Activated gamma-delta T cell (primary cell): ENCODE data around the gene FAM120A.
"Not testable (repeated sequence)": the region's sequence is repeated elsewhere in the genome, so short reads cannot be mapped to it uniquely, and the experiment has no call there.

Experiments
- DNase-seq: peaks from one replicate; lab custom pipeline; 2025; lab: John Stamatoyannopoulos, UW

FAM120A gene

DNA sequence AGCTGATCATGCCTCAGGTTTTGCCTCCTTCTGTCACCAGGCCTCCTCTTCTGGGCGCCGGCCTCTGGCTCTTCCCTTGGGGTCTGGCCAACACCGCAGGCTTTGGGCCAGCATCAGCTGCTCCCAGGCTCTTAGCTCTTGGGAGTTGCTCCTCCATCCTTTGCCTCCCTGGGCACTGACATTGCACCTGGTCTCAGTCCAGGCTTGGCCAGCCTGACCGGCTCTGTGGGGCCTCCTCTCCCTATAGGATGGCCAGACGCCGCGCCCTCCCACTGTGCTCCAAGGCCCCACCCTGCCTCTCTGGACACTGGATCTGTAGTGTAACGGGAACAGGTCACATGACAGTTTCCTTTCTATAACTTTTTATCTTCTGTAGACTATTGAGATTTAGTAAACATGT is 59.7 kb downstream of the FAM120A start:
- DNase-seq = not testable (repeated sequence)

DNA sequence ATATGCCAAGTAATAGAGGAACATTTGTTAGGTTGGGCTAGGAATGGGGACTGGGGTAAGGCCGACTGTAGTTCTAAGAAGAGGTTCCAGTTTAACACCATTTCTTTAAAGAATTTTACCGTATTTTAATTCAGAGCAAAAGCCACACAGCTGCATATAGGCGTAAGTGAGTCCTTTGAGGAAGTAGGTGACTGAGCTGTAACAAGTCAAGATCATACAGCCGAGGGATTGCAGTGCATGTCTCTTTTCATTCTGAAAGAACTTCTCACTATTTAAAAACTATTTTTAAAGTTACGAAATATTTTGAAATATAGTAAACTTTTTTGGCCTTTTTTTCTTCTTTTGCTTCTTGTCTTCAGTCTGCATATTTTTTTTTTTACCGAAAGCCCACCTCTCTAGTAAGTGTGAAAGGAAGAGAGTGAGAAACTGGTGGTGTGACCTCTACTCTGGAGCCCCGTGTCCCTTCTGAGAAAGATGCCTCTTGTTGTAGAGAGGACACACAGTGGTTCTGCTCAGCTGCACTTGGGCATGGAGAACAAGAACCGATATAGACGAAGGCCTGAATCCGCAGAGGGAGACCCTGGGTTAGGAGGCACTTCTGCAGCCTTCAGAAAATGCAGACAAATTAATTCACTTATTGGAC is 60.8 kb downstream of the FAM120A start:
- not testable (repeated sequence) for DNase-seq

DNA sequence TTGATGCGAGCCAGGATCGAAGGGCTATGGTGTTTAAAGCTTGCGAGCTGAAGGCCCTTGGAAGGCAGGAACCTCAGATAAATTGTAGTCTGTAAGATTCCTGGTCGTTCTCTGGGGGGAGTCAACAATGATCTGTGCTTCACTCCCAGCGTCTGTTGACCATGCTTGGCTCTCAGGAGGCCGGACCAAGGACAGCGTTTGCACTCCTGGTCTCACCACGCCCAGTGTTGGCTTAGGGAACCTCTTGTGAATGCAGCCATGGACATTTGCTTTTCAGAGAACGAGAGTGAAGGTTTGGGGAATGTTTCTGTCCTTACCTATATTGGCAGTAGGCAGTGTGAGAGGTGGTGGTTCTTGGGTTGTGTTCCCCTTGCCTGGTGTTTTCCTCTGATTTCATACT is 62.1 kb downstream of the FAM120A start:
- no peak for DNase-seq

DNA sequence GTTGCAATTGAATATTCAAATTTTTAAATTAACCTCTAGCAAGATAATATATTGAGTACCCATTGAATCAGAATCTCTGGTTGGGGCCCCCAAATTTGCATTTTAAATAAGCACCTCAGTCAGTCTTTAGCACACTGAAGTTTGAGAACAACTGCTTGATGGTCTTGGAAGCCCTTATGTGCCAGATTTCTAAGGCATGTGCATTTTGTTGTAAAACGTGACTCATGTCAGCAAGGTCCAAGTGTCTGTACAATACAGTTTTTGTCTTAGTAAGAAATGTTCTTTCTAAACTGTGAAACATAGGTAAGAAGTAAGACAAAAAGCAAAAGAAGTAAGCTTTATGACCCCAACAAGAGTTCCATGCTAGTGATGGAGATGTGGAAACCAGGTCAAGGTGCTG is 65.8 kb downstream of the FAM120A start:
- DNase-seq = no peak

DNA sequence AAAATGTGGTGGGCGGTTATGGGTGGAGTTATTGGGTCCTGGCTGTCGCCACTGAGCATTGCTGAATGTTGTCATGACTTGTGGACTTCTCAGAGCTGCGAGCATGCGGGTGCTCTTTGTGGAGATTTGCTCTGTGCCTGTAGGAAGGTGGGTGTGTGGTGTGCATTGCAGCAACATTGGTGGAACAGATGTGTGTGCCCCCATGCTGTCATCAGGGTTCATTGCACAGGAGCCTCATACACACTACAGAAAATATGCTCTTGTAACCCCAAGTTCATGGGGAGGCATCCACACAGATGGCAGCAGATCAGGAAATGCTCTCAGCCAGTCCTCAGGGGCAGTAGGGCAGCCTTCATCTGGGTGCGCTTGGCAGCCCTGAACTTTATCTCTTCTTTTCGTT is 69.0 kb downstream of the FAM120A start:
- DNase-seq = no peak

DNA sequence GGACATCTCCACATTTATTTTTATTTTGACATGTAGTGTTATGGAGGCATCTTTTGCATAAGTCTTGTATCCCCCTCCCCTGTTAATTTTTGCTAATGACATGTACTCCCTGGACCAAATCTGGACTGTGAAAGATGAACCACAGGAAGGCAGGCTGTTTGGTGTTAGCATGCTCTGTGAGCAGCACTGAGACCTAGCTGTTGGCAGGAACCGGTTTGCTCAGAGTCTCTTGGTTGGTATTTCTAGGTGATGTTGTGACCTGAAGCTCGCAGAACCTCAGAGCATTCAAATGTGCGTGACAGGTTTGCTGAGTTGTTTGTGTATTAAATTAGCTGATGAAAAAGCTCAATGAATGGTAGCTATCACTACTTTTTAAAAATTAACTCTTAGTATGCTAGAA is 71.3 kb downstream of the FAM120A start:
- DNase-seq = no peak

DNA sequence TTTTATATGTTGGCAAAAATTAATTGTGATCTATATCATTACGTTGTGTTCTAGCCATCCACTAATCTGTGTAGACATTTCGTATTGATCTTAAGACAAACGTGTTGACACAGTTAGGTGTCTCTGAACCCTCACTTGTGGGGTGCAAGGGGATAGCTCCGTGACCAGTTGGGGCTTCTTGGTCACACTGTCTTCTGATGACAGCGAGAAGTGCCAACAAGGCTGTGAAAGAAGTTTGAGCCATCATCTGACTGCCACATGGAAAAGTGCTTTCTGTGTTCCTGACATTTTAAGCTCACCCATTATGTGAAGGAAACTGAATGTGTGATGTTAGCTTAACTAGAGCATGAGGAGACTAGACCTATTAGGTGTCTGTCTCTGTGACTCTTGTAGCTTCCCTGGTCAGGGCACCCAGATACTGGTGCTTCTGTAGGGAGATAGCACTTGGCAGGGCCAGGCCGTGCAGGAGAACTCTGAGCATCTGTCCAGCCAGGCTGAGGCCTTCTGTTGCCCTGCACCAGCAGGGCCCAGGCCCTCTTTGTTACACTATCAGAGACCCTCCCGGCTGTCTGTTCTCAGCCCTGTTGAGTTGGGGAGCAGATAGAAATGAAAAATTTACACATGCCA is 72.1 kb downstream of the FAM120A start:
- no peak for DNase-seq

DNA sequence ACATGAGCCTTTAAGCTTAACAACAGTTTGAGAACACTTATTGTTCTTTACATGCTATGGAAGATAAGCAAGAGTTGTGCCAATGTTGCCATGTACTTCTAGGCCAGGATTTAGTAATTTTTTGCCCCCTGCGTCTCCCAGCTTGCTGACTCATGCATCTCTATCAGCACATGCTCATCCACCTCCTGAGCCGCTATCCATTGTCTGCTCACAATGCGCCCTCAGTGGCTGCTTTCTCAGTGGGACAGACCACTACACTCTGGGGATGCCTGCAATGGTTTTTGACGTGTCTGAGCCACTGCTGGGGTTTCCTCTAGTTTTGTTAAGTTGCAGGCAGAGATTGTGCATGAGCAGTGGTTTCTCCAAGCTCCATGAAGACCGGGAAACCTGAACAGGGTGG is 74.0 kb downstream of the FAM120A start:
- DNase-seq = no peak

DNA sequence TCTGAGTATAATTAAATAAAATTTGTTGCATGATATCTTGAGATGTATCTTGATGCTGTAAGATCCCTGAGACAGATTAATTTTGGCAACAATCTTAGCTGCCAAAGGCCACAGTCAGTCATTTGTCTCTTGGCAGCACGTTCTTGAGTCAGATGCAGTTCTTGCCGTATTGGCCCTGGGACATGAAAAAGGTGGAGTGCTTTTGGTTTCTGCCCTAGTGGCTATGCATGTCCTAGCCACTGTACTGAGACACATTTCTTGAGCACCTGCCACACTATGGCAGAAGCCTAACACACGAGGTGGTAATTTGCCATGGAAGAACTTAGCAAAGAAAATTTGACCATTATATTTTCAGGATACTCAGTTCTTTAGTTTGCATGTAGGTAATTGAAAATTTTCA is 79.9 kb downstream of the FAM120A start:
- DNase-seq = no peak

DNA sequence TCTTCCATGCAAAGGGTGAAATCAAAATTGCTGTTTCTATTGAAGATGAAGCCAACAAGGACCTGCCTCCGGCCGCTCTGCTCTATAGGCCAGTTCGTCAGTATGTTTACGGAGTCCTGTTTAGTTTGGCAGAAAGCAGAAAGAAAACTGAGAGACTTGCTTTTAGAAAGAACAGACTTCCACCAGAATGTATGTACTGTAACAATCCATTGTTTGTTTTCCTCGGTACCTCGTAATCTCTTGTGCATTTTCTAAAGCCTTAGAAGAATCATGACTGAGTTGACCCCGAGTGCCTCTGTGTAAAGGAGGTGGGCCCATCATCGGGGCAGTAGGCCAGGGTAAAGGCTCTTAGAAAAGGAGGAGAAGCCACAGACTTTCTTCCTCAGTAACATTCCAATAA is 80.7 kb downstream of the FAM120A start:
- DNase-seq = no peak

DNA sequence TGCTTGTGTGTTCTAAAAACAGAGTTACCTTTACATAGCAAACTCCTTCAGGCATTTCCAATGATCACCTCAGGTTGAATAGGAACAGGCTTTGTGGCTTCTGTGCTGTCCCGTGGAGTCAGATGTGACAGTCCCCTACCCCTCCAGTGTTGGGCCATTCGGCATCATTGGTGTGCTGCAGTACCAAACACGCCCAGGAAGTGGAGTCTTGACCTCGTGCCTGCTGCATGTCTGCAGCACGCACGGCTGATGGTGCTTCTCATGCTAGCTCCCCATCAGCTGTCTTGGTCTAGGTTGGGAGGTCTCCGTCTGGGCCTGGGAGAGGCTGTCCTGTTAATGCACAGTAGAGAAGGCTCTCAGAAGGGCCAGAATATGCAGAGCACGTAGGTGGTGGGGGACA is 82.4 kb downstream of the FAM120A start:
- DNase-seq = no peak

DNA sequence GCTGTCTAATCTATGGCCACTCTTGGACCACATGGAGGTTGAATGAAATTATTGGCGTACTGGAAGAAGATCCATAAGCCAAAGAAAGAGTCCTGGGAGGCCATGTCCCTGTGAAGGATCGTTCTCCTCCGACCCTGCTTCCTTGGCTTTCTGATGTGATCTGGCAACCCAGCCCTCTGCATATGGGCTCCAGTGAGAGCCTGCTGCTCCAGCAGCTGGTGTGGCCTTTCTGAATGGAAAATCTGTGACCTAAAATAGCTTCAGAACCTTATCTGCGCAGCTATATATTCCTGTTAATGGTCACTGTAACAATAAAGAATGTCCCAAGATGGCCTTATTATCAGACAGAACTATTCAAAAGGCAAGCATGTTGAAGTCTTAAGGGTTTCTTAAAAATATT is 84.7 kb downstream of the FAM120A start:
- no peak for DNase-seq

DNA sequence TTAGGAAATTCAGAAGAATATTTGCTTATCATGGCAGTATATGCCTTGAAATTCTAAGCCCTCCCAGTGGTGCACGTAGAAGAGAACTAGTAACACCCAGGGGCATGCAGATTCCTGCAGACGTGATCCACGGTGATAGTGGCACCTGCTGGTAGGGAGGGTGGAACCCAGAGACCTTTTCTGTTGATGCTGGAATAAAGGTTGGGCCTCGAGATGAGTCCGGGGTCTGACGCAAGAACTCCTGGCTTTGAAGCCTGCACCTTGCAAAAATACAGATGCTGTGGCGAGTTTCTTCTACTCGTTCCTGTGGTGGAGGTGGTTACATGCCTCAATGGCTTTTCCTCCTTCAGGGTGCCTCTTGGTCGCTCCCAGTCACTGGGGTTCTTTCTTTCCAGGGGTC is 85.4 kb downstream of the FAM120A start:
- no peak for DNase-seq

DNA sequence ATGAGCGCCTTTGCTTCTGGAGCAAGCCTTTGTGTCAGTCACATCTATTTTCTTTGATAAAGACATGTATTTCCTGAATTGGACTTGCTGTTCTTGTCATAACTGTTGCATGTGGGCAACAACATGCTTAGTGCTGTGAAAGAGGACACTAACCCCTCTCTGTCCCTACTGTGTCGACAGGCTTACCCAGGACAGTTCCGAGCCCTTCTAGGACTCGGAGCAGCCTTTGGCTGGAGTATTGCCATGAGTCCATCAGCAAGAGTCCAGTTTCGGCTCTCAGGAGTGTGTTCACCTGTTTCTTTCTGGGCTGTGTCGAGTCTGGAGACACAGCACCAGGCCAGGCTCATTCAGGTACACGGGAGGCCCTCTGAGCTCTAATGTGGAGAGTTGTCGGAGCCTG is 88.8 kb downstream of the FAM120A start:
- no peak for DNase-seq

DNA sequence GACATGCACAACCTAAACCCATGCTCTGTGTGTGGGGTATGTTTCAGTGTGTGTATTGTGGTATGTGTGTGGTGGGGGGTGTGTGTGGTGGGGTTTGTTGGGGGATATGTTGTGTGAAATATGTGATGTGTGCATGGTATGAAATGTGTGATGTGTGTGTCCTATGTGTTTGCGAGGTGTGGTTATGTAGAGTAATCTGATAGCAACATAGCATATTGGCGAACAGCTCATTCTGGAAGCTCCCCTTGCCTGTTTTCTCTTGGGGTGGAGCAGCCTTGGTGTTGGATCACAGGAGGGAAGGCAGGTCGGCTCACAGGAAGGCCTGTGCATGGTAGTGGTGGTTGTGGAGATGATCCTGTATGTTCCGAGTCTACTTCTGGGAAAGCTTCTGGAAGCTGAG is 89.5 kb downstream of the FAM120A start:
- DNase-seq = no peak

DNA sequence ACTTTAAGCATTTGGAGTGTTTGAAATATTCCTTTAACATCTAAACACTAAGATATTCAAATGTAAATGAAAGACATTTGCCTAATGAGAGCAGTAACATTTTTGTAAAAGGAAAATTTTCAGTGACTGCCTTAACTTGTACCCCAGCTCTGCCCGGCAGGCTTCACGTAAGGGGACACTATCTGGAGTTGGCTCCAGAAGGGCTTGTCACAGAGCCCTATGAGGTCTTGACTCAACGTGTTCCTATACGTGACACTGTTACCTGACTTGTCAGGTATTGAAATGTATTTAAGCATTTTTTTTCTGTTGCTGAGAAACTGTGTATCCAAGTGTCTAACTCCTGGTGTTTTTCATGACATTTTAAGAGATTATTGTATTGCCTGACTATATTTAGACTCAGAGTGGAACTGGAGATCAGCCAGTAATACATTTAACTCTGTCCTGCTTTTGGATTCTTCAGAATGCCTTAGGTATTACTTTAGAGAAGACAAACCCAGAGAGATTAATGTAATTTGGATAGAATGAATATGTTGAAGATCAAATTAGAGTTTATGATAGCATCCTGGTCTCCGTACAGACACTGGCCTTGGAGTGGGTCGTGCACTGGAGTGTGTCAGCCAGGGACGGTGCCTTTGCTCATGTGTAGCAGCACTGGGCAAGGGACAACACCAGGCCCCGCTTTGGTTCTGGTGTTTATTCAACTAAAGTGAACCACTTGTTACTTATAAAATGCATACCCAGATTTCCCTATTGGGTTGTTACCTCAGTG is 90.3 kb downstream of the FAM120A start:
- DNase-seq = no peak

DNA sequence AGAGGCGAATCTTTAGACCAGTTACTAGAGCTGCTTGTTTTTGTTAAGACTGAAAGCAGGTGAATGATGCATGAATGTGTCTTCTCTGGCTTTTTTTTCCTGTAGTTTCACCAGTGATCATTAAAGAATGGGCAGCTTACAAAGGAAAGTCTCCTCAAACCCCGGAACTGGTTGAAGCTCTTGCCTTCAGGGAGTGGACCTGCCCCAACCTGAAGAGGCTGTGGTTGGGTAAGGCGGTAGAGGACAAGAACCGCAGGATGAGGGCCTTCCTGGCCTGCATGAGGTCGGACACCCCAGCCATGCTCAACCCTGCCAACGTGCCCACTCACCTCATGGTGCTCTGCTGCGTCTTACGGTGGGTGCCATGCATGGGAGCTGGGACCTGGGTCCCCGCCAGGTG is 91.6 kb downstream of the FAM120A start:
- DNase-seq = no peak

DNA sequence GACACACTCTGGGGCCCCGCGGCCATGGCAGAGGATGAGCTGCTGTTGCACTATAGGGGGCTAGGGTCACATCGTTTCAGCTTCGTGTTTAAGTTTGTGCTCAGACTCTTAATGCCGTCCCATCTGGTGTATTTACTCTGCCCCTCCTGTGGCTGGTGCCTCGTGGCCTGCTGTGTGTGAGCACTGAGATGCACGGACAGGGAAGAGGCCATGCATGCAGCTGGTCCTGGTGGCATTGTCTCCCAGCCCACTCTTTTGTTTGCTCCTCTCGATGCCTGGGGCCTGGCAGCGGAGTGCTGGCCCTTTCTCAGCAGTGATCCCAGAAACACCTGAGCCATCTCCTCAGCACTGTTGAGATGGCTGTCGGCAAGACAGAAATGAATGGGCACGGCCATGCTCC is 94.9 kb downstream of the FAM120A start:
- DNase-seq = no peak

DNA sequence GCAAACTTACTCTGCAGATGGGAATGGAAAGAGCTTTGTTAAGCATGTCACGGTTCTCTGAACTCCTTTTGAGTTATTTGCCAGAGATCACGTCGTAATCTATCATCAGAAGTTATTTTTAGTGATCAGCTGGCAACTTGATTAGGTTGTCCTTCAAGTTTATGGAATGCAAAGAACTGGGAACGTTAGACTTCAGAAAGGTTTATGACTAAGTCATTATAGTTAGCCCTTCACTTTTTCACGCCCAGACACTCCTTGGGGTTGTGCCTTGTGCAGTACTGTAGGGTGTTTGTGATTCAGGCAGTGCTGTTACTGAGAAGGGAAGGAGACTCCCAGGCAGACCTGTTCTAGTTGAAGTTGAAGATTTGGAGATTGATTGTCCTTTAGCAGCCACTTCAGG is 98.1 kb downstream of the FAM120A start:
- no peak for DNase-seq

DNA sequence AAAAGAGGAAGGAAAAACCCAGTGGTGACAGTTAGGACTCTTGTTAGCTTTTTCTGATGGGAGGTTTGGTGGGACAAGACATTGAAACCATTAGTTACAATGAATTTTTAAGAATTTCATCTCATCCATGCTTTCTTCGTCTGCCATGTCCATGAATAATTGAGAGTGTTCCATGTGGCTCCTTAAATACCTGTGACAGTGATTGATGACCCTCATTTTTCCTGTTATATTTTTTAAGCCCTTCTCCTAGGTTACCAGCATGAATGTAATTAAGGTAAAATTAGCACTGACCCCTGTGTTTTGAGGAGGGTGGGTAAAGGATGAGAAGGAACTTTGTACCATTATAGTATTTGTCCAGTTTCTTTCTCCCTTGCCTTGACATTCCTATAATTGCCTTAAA is 101.4 kb downstream of the FAM120A start:
- DNase-seq = no peak

DNA sequence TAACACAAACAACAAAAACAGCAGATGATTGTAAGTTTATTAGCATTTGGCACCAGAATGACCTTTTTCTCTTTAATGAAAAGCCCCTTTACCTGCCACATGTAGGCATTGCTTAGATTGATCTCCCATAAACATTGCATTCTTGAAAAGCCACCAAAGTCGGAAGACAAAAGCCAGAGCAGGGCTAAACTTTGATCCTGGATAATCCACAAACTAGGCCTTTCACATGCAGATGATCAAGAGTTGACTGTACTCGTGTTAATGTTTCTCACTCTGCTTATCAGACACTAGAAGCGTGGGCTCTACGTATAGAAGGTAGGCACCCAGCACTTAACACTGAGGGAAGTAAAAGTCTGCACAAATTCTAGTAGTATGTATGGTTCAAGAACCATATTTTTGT is 103.9 kb downstream of the FAM120A start:
- DNase-seq = no peak

DNA sequence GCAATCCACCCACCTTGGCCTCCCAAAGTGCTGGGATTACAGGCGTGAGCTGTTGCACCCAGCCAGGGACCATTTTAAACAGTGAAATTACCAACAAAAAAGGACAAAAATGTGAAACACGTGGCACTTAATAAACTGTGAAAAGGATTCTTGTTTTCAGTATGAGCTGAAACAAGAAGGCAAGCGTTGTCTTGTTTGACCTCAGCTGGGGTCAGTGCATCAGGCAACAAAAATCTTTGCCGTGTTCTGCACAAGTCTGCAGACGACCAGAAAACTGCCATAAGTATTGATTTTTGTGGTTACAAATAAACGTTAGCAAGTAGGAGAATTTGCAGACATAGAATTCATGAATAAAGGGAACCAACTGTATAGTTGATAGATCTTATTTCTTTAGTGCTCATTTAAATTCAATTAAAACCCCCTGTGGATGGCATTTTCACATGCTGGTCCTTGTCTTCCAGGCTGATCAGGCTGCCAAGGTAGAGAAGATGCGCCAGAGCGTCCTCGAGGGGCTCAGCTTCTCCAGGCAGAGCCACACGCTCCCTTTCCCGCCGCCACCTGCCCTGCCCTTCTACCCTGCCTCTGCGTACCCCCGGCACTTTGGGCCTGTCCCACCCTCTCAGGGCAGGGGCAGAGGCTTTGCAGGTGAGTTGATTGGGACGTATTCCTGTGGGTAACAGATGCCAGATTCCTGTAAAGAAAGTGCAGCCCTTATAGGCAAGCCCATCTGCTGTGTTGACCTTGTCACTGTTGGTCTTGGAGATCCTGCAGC is 106.1 kb downstream of the FAM120A start:
- DNase-seq = no peak

DNA sequence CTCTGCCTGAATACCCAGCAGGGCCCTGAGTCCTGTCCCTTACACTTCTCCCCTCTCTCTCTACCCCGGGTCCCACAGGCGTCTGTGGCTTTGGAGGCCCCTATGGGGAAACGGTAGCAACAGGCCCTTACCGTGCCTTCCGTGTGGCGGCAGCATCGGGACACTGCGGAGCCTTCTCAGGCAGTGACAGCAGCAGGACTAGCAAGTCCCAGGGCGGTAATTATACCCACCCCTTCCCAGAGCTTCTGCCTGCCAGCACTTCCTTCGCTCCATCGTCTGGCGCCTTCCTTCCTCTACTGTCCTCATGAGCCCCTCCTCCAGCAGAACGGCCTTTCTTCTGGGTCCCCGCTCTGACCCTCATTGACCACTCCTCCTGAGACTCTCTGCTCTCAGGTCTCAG is 107.0 kb downstream of the FAM120A start:
- no peak for DNase-seq
